ENCODE data around the gene ARHGEF6.

GRCh38 chrX:136780763-136781162, at the start of gene ARHGEF6:
- no peak for TF ChIP-seq EZH2 (IDR thresholded peaks at IDR 0.05; ENCODE audit: borderline replicate concordance, low read length)
- TF ChIP-seq CTCF (conservative IDR thresholded peaks at IDR 0.05 in 1 of 2, IDR thresholded peaks at IDR 0.05 in 1 of 2; ENCODE audit: extremely low read depth in 1 of 2, insufficient read depth in 1 of 2, low read depth in 1 of 2, low read length in 2 of 2): no peak

Measured in mammary epithelial cell (primary cell).